NCI-H1436 (cell line): Measurements from ENCODE around the gene ACTN2.
A peak's percentile ranks its signal among the peaks of the same experiment; 100 is the strongest.
"Not testable (repeated sequence)": the region's sequence is repeated elsewhere in the genome, so short reads cannot be mapped to it uniquely, and the experiment has no call there.

Experiments
- DNase-seq: peaks from one replicate; lab custom pipeline; 2025; lab: John Stamatoyannopoulos, UW

The ACTN2 gene

GRCh38 chr1:236685917-236686814 lies at the start of gene ACTN2:
ACTN2 (plus strand) TSS chr1:236686499; CDS start chr1:236686674, 175 bp downstream.
- DNase-seq = no peak

- DNase-seq = no peak
These were observed 47.4 kb upstream of the ACTN2 start for GRCh38 chr1:236638945-236639344.

GRCh38 chr1:236639686-236640085 lies 46.6 kb upstream of the ACTN2 start:
- peak; percentile 3 for DNase-seq

GRCh38 chr1:236642763-236643162 lies 43.5 kb upstream of the ACTN2 start:
- DNase-seq = no peak

- DNase-seq = no peak
These were observed 41.2 kb upstream of the ACTN2 start for GRCh38 chr1:236645016-236645680.

- no peak for DNase-seq
These were observed 31.8 kb upstream of the ACTN2 start for GRCh38 chr1:236654511-236654910.

GRCh38 chr1:236654957-236655356 lies 31.3 kb upstream of the ACTN2 start:
- DNase-seq = no peak

GRCh38 chr1:236657398-236657797 lies 28.9 kb upstream of the ACTN2 start:
- no peak for DNase-seq

- DNase-seq = no peak
These were observed 26.3 kb upstream of the ACTN2 start for GRCh38 chr1:236659792-236660587.

- no peak for DNase-seq
These were observed 22.4 kb upstream of the ACTN2 start for GRCh38 chr1:236663934-236664333.

- not testable (repeated sequence) for DNase-seq
These were observed 17.4 kb upstream of the ACTN2 start for GRCh38 chr1:236668909-236669308.

- no peak for DNase-seq
These were observed 16.2 kb upstream of the ACTN2 start for GRCh38 chr1:236670060-236670459.

- DNase-seq = no peak
These were observed 12.9 kb upstream of the ACTN2 start for GRCh38 chr1:236673289-236673919.

- no peak for DNase-seq
These were observed 8.6 kb upstream of the ACTN2 start for GRCh38 chr1:236677641-236678235.

GRCh38 chr1:236681219-236681618 lies 5.1 kb upstream of the ACTN2 start:
- DNase-seq = no peak

- DNase-seq = no peak
These were observed 938 bp upstream of the ACTN2 start for GRCh38 chr1:236685205-236685916.

- DNase-seq = no peak
These were observed 489 bp downstream of the ACTN2 start for GRCh38 chr1:236686815-236687160.

GRCh38 chr1:236687273-236687672 lies 974 bp downstream of the ACTN2 start:
- no peak for DNase-seq

GRCh38 chr1:236688705-236689104 lies 2.4 kb downstream of the ACTN2 start:
- DNase-seq = no peak

- DNase-seq = no peak
These were observed 3.6 kb downstream of the ACTN2 start for GRCh38 chr1:236689713-236690569.
